GM12878 (cell line): ENCODE data around the gene FOXR2. TPM values are rescaled to one million over a fixed set of nuclear protein-coding genes. Genes with fewer than 3 reads are reported as not detected.

Experiments used
- ATAC-seq: fragments of 200-7000 bp; cut with Tn5 transposase; 3 replicates; pipeline ENCODE4 v1.9.1; 2020; ENCODE audit warnings: mild to moderate bottlenecking, moderate library complexity
- BruUV-seq: library from RNA; stranded (reverse); fragments of 400-500 nt; replicated peaks from 2 replicates; lab custom pipeline; 2021; lab: Mats Ljungman, UMichigan
- CTCF ChIA-PET: fragments of 300-600 bp; sonication (Branson Sonifier 250); formaldehyde crosslinking; extraction: SDS; loops from one replicate; lab custom pipeline; 2021; ENCODE audit warnings: inconsistent platforms; lab: Yijun Ruan, JAX
- POLR2A ChIA-PET: fragments of 350-600 bp; formaldehyde crosslinking; extraction: SDS; loops from one replicate; lab custom pipeline; 2021; ENCODE audit warnings: inconsistent platforms; lab: Charles Lee
- RAD21 ChIA-PET: fragments of 300-600 bp; sonication (Branson Sonifier 250); formaldehyde crosslinking; loops from one replicate; lab custom pipeline; 2023; ENCODE audit warnings: antibody characterized with exemption; ENCODE audit not compliant: unreplicated experiment; lab: Charles Lee
- SMC1A ChIA-PET: fragments of 300-600 bp; sonication (Branson Sonifier 250); formaldehyde crosslinking; loops from one replicate; lab custom pipeline; 2023; ENCODE audit not compliant: unreplicated experiment, uncharacterized antibody; lab: Charles Lee
- DNase-seq: peaks from one replicate; pipeline ENCODE4 v3.0.0-alpha.2; 2011; ENCODE audit warnings: low read depth, low spot score
- FAIRE-seq: peaks from 3 replicates; lab custom pipeline; 2011; peaks lifted over from hg19 to GRCh38; lab: Jason Lieb, UNC
- H2AFZ ChIP-seq: 2 replicates; pipeline ENCODE4 v1.6.0; 2011; ENCODE audit warnings: low read depth, low read length, control low read depth; ENCODE audit not compliant: control insufficient read depth
- H3K27ac ChIP-seq: 2 replicates; pipeline ENCODE4 v1.5.1; 2011; ENCODE audit warnings: control low read depth; ENCODE audit not compliant: control insufficient read depth, insufficient read depth
- H3K27me3 ChIP-seq, 2 experiments: replicated peaks in 1 of 2; 2 replicates each; pipeline versions ENCODE4 v1.6.0 to v1.6.1; 2011; ENCODE audit warnings: low read length in 1 of 2; ENCODE audit not compliant: control insufficient read depth in 2 of 2, insufficient read depth in 2 of 2
- H3K36me3 ChIP-seq, 2 experiments: 2 replicates each; pipeline ENCODE4 v1.5.1; 2011; ENCODE audit warnings: low read length in 1 of 2; ENCODE audit not compliant: control insufficient read depth in 2 of 2, insufficient read depth in 2 of 2
- H3K4me1 ChIP-seq: 2 replicates; pipeline ENCODE4 v1.6.1; 2011; ENCODE audit warnings: mild to moderate bottlenecking, low read length, moderate library complexity, mixed read lengths; ENCODE audit not compliant: control insufficient read depth, insufficient read depth
- H3K4me2 ChIP-seq: 2 replicates; pipeline ENCODE4 v1.6.0; 2011; ENCODE audit warnings: control low read depth; ENCODE audit not compliant: control insufficient read depth, insufficient read depth
- H3K4me3 ChIP-seq: fragments of 200-600 bp; sonication (generic); 2 replicates; pipeline ENCODE4 v1.5.1; 2016
- H3K79me2 ChIP-seq: 2 replicates; pipeline ENCODE4 v1.6.0; 2011; ENCODE audit warnings: low read length; ENCODE audit not compliant: control insufficient read depth, insufficient read depth
- H3K9ac ChIP-seq: 2 replicates; pipeline ENCODE4 v1.8.0; 2011; ENCODE audit warnings: low read length, control low read depth, mixed read lengths; ENCODE audit not compliant: control insufficient read depth, insufficient read depth
- H3K9me3 ChIP-seq: replicated peaks from 3 replicates; pipeline ENCODE4 v1.5.1; 2011; ENCODE audit warnings: mild to moderate bottlenecking, low read length; ENCODE audit not compliant: control insufficient read depth, insufficient read depth
- H4K20me1 ChIP-seq: 2 replicates; pipeline ENCODE4 v1.6.0; 2011; ENCODE audit not compliant: control insufficient read depth, insufficient read depth
- CHD1 ChIP-seq: IDR thresholded peaks from 2 replicates; pipeline ENCODE4 v1.6.1; 2012; ENCODE audit warnings: low read depth, low read length, improper control_type of control experiment
- CHD2 ChIP-seq: IDR thresholded peaks from 2 replicates; pipeline ENCODE4 v1.6.1; 2011; ENCODE audit warnings: low read depth, low read length, improper control_type of control experiment, borderline replicate concordance
- ETV6 ChIP-seq, 2 experiments: fragments of 450-650 bp in 1 of 2; IDR thresholded peaks in 1 of 2; conservative IDR thresholded peaks in 1 of 2; 2 replicates each; pipeline ENCODE4 v1.6.1; 2014; ENCODE audit warnings: antibody characterized with exemption in 1 of 2, borderline replicate concordance in 1 of 2, low read depth in 1 of 2, mild to moderate bottlenecking in 1 of 2, moderate library complexity in 1 of 2
- FOXK2 ChIP-seq: fragments of 450-650 bp; IDR thresholded peaks from 2 replicates; pipeline ENCODE4 v1.6.1; 2017; ENCODE audit warnings: mild to moderate bottlenecking, moderate library complexity
- GATAD2B ChIP-seq: fragments of 450-650 bp; conservative IDR thresholded peaks from 2 replicates; pipeline ENCODE4 v1.6.1; 2017; ENCODE audit warnings: low read depth, mild to moderate bottlenecking, moderate library complexity
- HDAC2 ChIP-seq: fragments of 200-600 bp; sonication (generic); IDR thresholded peaks from 2 replicates; pipeline ENCODE4 v1.6.1; 2017
- NBN ChIP-seq: fragments of 450-650 bp; IDR thresholded peaks from 2 replicates; pipeline ENCODE4 v1.6.1; 2016
- PKNOX1 ChIP-seq: fragments of 450-650 bp; IDR thresholded peaks from 2 replicates; pipeline ENCODE4 v1.6.1; 2016; ENCODE audit warnings: mild to moderate bottlenecking
- RFX5 ChIP-seq: IDR thresholded peaks from 2 replicates; pipeline ENCODE4 v1.6.1; 2011; ENCODE audit warnings: low read depth, low read length, improper control_type of control experiment
- SKIL ChIP-seq: fragments of 450-650 bp; IDR thresholded peaks from 2 replicates; pipeline ENCODE4 v1.6.1; 2017; ENCODE audit warnings: mild to moderate bottlenecking, low read depth, inconsistent platforms; ENCODE audit not compliant: poor library complexity, severe bottlenecking
- SMAD5 ChIP-seq: IDR thresholded peaks from 2 replicates; pipeline ENCODE4 v1.6.1; 2016; ENCODE audit warnings: antibody characterized with exemption, low read depth
- SUZ12 ChIP-seq: fragments of 200-600 bp; sonication (generic); IDR thresholded peaks from one replicate; pipeline ENCODE4 v1.6.1; 2018; ENCODE audit warnings: antibody characterized with exemption, mild to moderate bottlenecking; ENCODE audit not compliant: unreplicated experiment
- TCF12 ChIP-seq: IDR thresholded peaks from 2 replicates; pipeline ENCODE4 v1.6.1; 2011; ENCODE audit warnings: low read depth, mild to moderate bottlenecking, low read length
- WRNIP1 ChIP-seq: IDR thresholded peaks from 2 replicates; pipeline ENCODE4 v1.6.1; 2011; ENCODE audit warnings: low read depth, low read length, improper control_type of control experiment, borderline replicate concordance
- ZBED1 ChIP-seq: IDR thresholded peaks from 2 replicates; pipeline ENCODE4 v1.6.1; 2016; ENCODE audit warnings: borderline replicate concordance
- ZBTB11 ChIP-seq: fragments of 450-650 bp; formaldehyde crosslinking; IDR thresholded peaks from 2 replicates; pipeline ENCODE4 v1.5.0; 2022; ENCODE audit warnings: mild to moderate bottlenecking, missing genetic modification characterization
- WGBS: methylation state at CpG from one replicate; pipeline ENCODE4 v1.1.6; 2016; ENCODE audit warnings: low lambda C conversion rate; ENCODE audit not compliant: insufficient replicate concordance, insufficient coverage; ENCODE audit errors: missing lambda C conversion rate; 5-methylcytosine and 5-hydroxymethylcytosine counted together
- in situ Hi-C: fragments of 300-500 bp; cut with MboI; formaldehyde crosslinking; loops from 9 replicates; pipeline ENCODE4 v1.14.3; 2018; ENCODE audit warnings: mixed read lengths
- intact Hi-C: fragments of 100-400 bp; cut with micrococcal nuclease; formaldehyde crosslinking; loops from one replicate; pipeline ENCODE4 v1.14.2; 2022; ENCODE audit not compliant: unreplicated experiment
- polyA plus RNA-seq, 11 experiments: library from polyadenylated mRNA; depleted of rRNA in 4 of 11; unstranded in 6 of 11; stranded (reverse) in 5 of 11; fragments of >200 nt; fragmentation: Nextera tagmentation in 4 of 11; fragmentation: Illumina TruSeq in 1 of 11; extraction: Ambion mirVana in 4 of 11; extraction: Trizol in 1 of 11; gene quantifications; 1 replicate in 1 of 11; 2 replicates in 10 of 11; pipeline versions ENCODE4 v1.2.1 to v1.2.3, GENCODE V29; 2011 to 2016; ENCODE audit warnings: inconsistent platforms in 2 of 11, missing spikeins in 2 of 11, low read depth in 1 of 11
- total RNA-seq, 4 experiments: library from RNA; depleted of rRNA in 3 of 4; stranded (reverse); fragments of >200 nt in 3 of 4; fragmentation: Illumina TruSeq in 1 of 4; extraction: Trizol in 1 of 4; gene quantifications; 2 replicates each; pipeline versions ENCODE4 v1.2.1 to v1.2.3, GENCODE V29; 2013 to 2021

FOXR2 gene
- total and polyA plus RNA-seq, 10 of the 15 experiments (the other 5 are each of a cell fraction or from before 2014, with no cell fraction given) = not detected

- no peaks in the 10 kb centered on the region for H3K4me1 ChIP-seq
- WGBS = 68% methylated on average over 13 of the region's 13 CpGs
- H3K4me2 ChIP-seq = no peak overlapping the region
- ChIA-PET CTCF (no interaction called here), POLR2A (no interaction called here), RAD21 (no interaction called here), SMC1A (no interaction called here)
- DNase-seq (no peak), FAIRE-seq (no peak), ATAC-seq (no peak)
- H3K9ac ChIP-seq = no peak overlapping the region
- intact Hi-C loops = no loop called here
- no peaks in the 10 kb centered on the region for H3K27me3 ChIP-seq
- H2AFZ ChIP-seq = no peak overlapping the region
- H4K20me1 ChIP-seq = no peaks in the 10 kb centered on the region
- no peaks in the 10 kb centered on the region for H3K36me3 ChIP-seq
- TF ChIP-seq TCF12 (no peak), CHD1 (no peak), ETV6 (conservative IDR thresholded peaks at IDR 0.05 in 1 of 2, IDR thresholded peaks at IDR 0.05 in 1 of 2; ENCODE audit: borderline replicate concordance in 1 of 2, low read depth in 1 of 2) (no peak), ZBTB11 (CRISPR knock-in tag) (no peak), HDAC2 (no peak), PKNOX1 (no peak), NBN (no peak), CHD2 (no peak), WRNIP1 (no peak), ZBED1 (no peak), SUZ12 (no peak), FOXK2 (no peak), GATAD2B (no peak), RFX5 (no peak), SKIL (no peak), SMAD5 (no peak)
- no peaks in the 10 kb centered on the region for H3K79me2 ChIP-seq
- no peak overlapping the region for H3K27ac ChIP-seq
- no peaks in the 10 kb centered on the region for H3K9me3 ChIP-seq
- in situ Hi-C loops = no loop called here
- no peak overlapping the region for H3K4me3 ChIP-seq
- BruUV-seq = no TSS peak
Observed at GRCh38 chrX:55593756-55594257, 29.4 kb upstream of the FOXR2 start.
